GM23338 (cell line): ENCODE measurements around the gene MEIOSIN. TPM values are rescaled to one million over a fixed set of nuclear protein-coding genes. Genes with fewer than 3 reads are reported as not detected.
A peak's percentile ranks its signal among the peaks of the same experiment; 100 is the strongest.

Experiments
- ATAC-seq: fragments of 200-7000 bp; cut with Tn5 transposase; 3 replicates; pipeline ENCODE4 v1.9.1; 2020
- DNase-seq: peaks from one replicate; pipeline ENCODE4 v3.0.0-alpha.2; 2015; ENCODE audit warnings: low spot score
- H2AFZ ChIP-seq: fragments of 200-600 bp; sonication (generic); 2 replicates; pipeline ENCODE4 v1.8.0; 2016; ENCODE audit warnings: antibody characterized with exemption, mild to moderate bottlenecking, moderate library complexity
- H3F3A ChIP-seq: fragments of 200-600 bp; sonication (generic); replicated peaks from 2 replicates; pipeline ENCODE4 v1.8.0; 2017; ENCODE audit warnings: antibody characterized with exemption, mixed run types, low read depth
- H3K27ac ChIP-seq: fragments of 200-600 bp; sonication (generic); 2 replicates; pipeline ENCODE4 v1.6.1; 2016; ENCODE audit warnings: low read depth
- H3K27me3 ChIP-seq: fragments of 200-600 bp; sonication (generic); 2 replicates; pipeline ENCODE4 v1.8.0; 2016; ENCODE audit warnings: mild to moderate bottlenecking, mixed run types, moderate library complexity; ENCODE audit not compliant: insufficient read depth
- H3K36me3 ChIP-seq: fragments of 200-600 bp; sonication (generic); 2 replicates; pipeline ENCODE4 v1.8.0; 2016; ENCODE audit warnings: mild to moderate bottlenecking; ENCODE audit not compliant: insufficient read depth
- H3K4me1 ChIP-seq: fragments of 200-600 bp; sonication (generic); 2 replicates; pipeline ENCODE4 v1.8.0; 2016; ENCODE audit warnings: mild to moderate bottlenecking, moderate library complexity; ENCODE audit not compliant: insufficient read depth
- H3K4me2 ChIP-seq: fragments of 200-600 bp; sonication (generic); 2 replicates; pipeline ENCODE4 v1.7.1; 2017; ENCODE audit warnings: mixed run types
- H3K4me3 ChIP-seq: fragments of 200-600 bp; sonication (generic); 2 replicates; pipeline ENCODE4 v1.6.1; 2016; ENCODE audit warnings: mixed run types
- H3K79me2 ChIP-seq: fragments of 200-600 bp; sonication (generic); replicated peaks from 2 replicates; pipeline ENCODE4 v1.8.0; 2017; ENCODE audit warnings: mild to moderate bottlenecking; ENCODE audit not compliant: insufficient read depth
- H3K9me2 ChIP-seq: fragments of 200-600 bp; sonication (generic); 2 replicates; pipeline ENCODE4 v1.8.0; 2017; ENCODE audit not compliant: insufficient read depth
- H4K20me1 ChIP-seq: fragments of 200-600 bp; sonication (generic); replicated peaks from 2 replicates; pipeline ENCODE4 v1.8.0; 2017; ENCODE audit warnings: mild to moderate bottlenecking; ENCODE audit not compliant: insufficient read depth
- H3K27ac Mint-ChIP-seq: 2 replicates; pipeline ENCODE4 v1.8.0; 2020; ENCODE audit warnings: inconsistent platforms, mild to moderate bottlenecking, moderate library complexity, mixed read lengths
- H3K27me3 Mint-ChIP-seq: 3 replicates; pipeline ENCODE4 v1.8.0; 2022; ENCODE audit warnings: low read depth, mild to moderate bottlenecking, moderate library complexity, mixed read lengths, inconsistent platforms; ENCODE audit not compliant: insufficient read depth, poor library complexity
- H3K36me3 Mint-ChIP-seq: 3 replicates; pipeline ENCODE4 v1.8.0; 2021; ENCODE audit warnings: low read depth, mild to moderate bottlenecking, inconsistent platforms, moderate library complexity, mixed read lengths
- H3K4me1 Mint-ChIP-seq: 3 replicates; pipeline ENCODE4 v1.8.0; 2020; ENCODE audit warnings: mild to moderate bottlenecking, inconsistent platforms, mixed read lengths
- H3K4me3 Mint-ChIP-seq: 3 replicates; pipeline ENCODE4 v1.8.0; 2021; ENCODE audit warnings: moderate library complexity, mild to moderate bottlenecking, inconsistent platforms, mixed read lengths
- H3K9me3 Mint-ChIP-seq: 3 replicates; pipeline ENCODE4 v1.8.0; 2020; ENCODE audit warnings: moderate library complexity, mild to moderate bottlenecking, inconsistent platforms, mixed read lengths
- CREB1 ChIP-seq: fragments of 250-450 bp; sonication (Bioruptor Pico); IDR thresholded peaks from 2 replicates; pipeline ENCODE4 v1.5.0; 2020; ENCODE audit warnings: low read depth, mild to moderate bottlenecking, moderate library complexity
- NANOG ChIP-seq: IDR thresholded peaks from 2 replicates; pipeline ENCODE4 v1.6.1; 2016; ENCODE audit warnings: antibody characterized with exemption, borderline replicate concordance
- ZNF114 ChIP-seq: fragments of 250-450 bp; sonication (Bioruptor Pico); IDR thresholded peaks from 2 replicates; pipeline ENCODE4 v1.5.0; 2020; ENCODE audit warnings: mild to moderate bottlenecking, moderate library complexity
- ZNF331 ChIP-seq: fragments of 250-450 bp; sonication (Bioruptor Pico); IDR thresholded peaks from 2 replicates; pipeline ENCODE4 v1.5.0; 2020; ENCODE audit warnings: low read depth, mild to moderate bottlenecking, moderate library complexity
- polyA plus RNA-seq: library from polyadenylated mRNA; unstranded; fragments of >200 nt; fragmentation: Nextera tagmentation; extraction: Ambion mirVana; gene quantifications from 2 replicates; pipeline ENCODE4 v1.2.1, GENCODE V29; 2016
- total RNA-seq: library from RNA; depleted of rRNA; stranded (reverse); fragments of >200 nt; shearing (Covaris generic); gene quantifications from 2 replicates; pipeline ENCODE4 v1.2.3, GENCODE V29; 2014
- TF ChIP-seq, protein P1 (sequence below): fragments of 250-450 bp; sonication (Bioruptor Pico); IDR thresholded peaks from 2 replicates; pipeline ENCODE4 v1.5.0; 2020; ENCODE audit warnings: mild to moderate bottlenecking, moderate library complexity
- TF ChIP-seq, protein P2 (sequence below): IDR thresholded peaks from one replicate; pipeline ENCODE4 v1.6.1; 2018; ENCODE audit warnings: antibody characterized with exemption; ENCODE audit not compliant: unreplicated experiment
- TF ChIP-seq, protein P3 (sequence below), 2 experiments: fragments of 200-600 bp in 1 of 2; sonication (generic) in 1 of 2; conservative IDR thresholded peaks; 2 replicates each; pipeline versions ENCODE4 v1.5.1 to v1.6.1; 2016 to 2017; ENCODE audit warnings: antibody characterized with exemption in 2 of 2, low read depth in 2 of 2, mild to moderate bottlenecking in 2 of 2, moderate library complexity in 1 of 2

MEIOSIN gene
- total and polyA plus RNA-seq, 2 experiments from 2014 or later = 0.21 to 0.28 TPM

DNA sequence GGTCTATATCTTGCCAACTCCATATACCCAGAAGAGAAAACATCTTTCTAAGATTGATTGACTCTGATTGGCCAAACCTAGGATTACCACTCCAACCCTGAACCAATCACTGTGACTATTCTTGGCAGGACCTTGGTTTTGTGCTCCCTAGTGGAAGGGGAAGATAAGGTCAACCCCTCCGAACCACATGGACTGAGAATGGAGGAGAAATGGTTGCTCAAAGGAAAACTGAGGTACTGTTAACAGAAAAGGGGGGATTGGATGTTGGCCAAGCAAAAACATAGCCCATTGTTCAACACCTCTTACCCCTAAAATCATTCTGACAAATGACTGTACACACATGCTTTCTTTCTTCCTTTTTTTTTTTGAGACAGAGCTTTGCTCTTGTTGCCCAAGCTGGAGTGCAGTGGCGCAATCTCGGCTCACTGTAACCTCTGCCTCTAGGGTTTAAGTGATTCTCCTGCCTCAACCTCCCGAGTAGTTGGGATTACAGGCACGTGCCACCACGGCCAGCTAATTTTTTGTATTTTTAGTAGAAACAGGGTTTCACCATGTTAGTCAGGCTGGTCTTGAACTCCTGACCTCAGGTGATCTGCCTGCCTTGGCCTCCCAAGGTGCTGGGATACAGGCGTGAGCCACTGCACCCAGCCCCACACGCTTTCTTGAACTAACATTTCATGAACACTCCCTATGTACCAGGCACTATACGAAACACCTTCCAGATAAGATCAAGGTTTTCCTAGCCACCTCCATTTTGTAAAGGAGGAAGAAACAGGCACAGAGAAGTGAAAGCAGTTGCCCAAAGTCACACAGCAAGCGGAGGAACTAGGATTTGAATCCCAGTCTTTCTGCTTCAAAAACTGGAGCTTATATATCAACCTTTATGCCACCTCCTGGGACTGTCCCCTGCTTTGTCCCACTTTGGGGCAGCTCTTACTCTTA is 6.5 kb downstream of the MEIOSIN start:
- H3K4me2 ChIP-seq = no peak overlapping the region
- H3K4me1 ChIP-seq = no peaks in the 10 kb centered on the region
- H3K4me3 ChIP-seq = no peak overlapping the region
- DNase-seq = no peak
- TF ChIP-seq CREB1 (CRISPR knock-in tag) (no peak), ZNF114 (CRISPR knock-in tag) (no peak), ZNF331 (CRISPR knock-in tag) (no peak), NANOG (no peak)
- TF ChIP-seq, protein P1, sequence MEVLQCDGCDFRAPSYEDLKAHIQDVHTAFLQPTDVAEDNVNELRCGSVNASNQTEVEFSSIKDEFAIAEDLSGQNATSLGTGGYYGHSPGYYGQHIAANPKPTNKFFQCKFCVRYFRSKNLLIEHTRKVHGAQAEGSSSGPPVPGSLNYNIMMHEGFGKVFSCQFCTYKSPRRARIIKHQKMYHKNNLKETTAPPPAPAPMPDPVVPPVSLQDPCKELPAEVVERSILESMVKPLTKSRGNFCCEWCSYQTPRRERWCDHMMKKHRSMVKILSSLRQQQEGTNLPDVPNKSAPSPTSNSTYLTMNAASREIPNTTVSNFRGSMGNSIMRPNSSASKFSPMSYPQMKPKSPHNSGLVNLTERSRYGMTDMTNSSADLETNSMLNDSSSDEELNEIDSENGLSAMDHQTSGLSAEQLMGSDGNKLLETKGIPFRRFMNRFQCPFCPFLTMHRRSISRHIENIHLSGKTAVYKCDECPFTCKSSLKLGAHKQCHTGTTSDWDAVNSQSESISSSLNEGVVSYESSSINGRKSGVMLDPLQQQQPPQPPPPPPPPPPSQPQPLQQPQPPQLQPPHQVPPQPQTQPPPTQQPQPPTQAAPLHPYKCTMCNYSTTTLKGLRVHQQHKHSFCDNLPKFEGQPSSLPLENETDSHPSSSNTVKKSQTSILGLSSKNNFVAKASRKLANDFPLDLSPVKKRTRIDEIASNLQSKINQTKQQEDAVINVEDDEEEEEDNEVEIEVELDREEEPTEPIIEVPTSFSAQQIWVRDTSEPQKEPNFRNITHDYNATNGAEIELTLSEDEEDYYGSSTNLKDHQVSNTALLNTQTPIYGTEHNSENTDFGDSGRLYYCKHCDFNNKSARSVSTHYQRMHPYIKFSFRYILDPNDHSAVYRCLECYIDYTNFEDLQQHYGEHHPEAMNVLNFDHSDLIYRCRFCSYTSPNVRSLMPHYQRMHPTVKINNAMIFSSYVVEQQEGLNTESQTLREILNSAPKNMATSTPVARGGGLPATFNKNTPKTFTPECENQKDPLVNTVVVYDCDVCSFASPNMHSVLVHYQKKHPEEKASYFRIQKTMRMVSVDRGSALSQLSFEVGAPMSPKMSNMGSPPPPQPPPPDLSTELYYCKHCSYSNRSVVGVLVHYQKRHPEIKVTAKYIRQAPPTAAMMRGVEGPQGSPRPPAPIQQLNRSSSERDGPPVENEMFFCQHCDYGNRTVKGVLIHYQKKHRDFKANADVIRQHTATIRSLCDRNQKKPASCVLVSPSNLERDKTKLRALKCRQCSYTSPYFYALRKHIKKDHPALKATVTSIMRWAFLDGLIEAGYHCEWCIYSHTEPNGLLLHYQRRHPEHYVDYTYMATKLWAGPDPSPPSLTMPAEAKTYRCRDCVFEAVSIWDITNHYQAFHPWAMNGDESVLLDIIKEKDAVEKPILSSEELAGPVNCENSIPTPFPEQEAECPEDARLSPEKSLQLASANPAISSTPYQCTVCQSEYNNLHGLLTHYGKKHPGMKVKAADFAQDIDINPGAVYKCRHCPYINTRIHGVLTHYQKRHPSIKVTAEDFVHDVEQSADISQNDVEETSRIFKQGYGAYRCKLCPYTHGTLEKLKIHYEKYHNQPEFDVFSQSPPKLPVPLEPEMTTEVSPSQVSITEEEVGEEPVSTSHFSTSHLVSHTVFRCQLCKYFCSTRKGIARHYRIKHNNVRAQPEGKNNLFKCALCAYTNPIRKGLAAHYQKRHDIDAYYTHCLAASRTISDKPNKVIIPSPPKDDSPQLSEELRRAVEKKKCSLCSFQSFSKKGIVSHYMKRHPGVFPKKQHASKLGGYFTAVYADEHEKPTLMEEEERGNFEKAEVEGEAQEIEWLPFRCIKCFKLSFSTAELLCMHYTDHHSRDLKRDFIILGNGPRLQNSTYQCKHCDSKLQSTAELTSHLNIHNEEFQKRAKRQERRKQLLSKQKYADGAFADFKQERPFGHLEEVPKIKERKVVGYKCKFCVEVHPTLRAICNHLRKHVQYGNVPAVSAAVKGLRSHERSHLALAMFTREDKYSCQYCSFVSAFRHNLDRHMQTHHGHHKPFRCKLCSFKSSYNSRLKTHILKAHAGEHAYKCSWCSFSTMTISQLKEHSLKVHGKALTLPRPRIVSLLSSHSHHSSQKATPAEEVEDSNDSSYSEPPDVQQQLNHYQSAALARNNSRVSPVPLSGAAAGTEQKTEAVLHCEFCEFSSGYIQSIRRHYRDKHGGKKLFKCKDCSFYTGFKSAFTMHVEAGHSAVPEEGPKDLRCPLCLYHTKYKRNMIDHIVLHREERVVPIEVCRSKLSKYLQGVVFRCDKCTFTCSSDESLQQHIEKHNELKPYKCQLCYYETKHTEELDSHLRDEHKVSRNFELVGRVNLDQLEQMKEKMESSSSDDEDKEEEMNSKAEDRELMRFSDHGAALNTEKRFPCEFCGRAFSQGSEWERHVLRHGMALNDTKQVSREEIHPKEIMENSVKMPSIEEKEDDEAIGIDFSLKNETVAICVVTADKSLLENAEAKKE (CRISPR knock-in tag) = no peak
- TF ChIP-seq, protein P2, sequence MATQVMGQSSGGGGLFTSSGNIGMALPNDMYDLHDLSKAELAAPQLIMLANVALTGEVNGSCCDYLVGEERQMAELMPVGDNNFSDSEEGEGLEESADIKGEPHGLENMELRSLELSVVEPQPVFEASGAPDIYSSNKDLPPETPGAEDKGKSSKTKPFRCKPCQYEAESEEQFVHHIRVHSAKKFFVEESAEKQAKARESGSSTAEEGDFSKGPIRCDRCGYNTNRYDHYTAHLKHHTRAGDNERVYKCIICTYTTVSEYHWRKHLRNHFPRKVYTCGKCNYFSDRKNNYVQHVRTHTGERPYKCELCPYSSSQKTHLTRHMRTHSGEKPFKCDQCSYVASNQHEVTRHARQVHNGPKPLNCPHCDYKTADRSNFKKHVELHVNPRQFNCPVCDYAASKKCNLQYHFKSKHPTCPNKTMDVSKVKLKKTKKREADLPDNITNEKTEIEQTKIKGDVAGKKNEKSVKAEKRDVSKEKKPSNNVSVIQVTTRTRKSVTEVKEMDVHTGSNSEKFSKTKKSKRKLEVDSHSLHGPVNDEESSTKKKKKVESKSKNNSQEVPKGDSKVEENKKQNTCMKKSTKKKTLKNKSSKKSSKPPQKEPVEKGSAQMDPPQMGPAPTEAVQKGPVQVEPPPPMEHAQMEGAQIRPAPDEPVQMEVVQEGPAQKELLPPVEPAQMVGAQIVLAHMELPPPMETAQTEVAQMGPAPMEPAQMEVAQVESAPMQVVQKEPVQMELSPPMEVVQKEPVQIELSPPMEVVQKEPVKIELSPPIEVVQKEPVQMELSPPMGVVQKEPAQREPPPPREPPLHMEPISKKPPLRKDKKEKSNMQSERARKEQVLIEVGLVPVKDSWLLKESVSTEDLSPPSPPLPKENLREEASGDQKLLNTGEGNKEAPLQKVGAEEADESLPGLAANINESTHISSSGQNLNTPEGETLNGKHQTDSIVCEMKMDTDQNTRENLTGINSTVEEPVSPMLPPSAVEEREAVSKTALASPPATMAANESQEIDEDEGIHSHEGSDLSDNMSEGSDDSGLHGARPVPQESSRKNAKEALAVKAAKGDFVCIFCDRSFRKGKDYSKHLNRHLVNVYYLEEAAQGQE = no peak
- TF ChIP-seq, protein P3, sequence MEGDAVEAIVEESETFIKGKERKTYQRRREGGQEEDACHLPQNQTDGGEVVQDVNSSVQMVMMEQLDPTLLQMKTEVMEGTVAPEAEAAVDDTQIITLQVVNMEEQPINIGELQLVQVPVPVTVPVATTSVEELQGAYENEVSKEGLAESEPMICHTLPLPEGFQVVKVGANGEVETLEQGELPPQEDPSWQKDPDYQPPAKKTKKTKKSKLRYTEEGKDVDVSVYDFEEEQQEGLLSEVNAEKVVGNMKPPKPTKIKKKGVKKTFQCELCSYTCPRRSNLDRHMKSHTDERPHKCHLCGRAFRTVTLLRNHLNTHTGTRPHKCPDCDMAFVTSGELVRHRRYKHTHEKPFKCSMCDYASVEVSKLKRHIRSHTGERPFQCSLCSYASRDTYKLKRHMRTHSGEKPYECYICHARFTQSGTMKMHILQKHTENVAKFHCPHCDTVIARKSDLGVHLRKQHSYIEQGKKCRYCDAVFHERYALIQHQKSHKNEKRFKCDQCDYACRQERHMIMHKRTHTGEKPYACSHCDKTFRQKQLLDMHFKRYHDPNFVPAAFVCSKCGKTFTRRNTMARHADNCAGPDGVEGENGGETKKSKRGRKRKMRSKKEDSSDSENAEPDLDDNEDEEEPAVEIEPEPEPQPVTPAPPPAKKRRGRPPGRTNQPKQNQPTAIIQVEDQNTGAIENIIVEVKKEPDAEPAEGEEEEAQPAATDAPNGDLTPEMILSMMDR (conservative IDR thresholded peaks at IDR 0.05; ENCODE audit: low read depth in 2 of 2) = no peak
- peaks cover 8% of the 10 kb centered on the region for H3K27me3 Mint-ChIP-seq
- H3K4me1 Mint-ChIP-seq = no peaks in the 10 kb centered on the region; the same call in 2 of the 3 replicates
- no peaks in the 10 kb centered on the region; the same call in 1 of the 2 replicates for H3K9me2 ChIP-seq
- 0 out of 2 replicates have a peak, but pooled peaks cover 7% of the 10 kb centered on the region for H3F3A ChIP-seq
- H2AFZ ChIP-seq = peak overlapping the region; percentile 29
- no peak overlapping the region for H3K27ac ChIP-seq
- H3K36me3 Mint-ChIP-seq = no peaks in the 10 kb centered on the region
- no peak overlapping the region for H3K27ac Mint-ChIP-seq
- no peaks in the 10 kb centered on the region for H3K79me2 ChIP-seq
- ATAC-seq = peak; percentile 57
- no peaks in the 10 kb centered on the region for H3K27me3 ChIP-seq
- H3K9me3 Mint-ChIP-seq = no peaks in the 10 kb centered on the region
- no peaks in the 10 kb centered on the region for H4K20me1 ChIP-seq
- H3K36me3 ChIP-seq = no peaks in the 10 kb centered on the region
- H3K4me3 Mint-ChIP-seq = no peak overlapping the region
